ENCODE measurements around the gene DEF6. TPM values are rescaled to one million over a fixed set of nuclear protein-coding genes. Genes with fewer than 3 reads are reported as not detected.

DEF6 gene
- total RNA-seq, 3 donors from 2014 or later: 4.8 to 14.2 (median 14.1) TPM

- no peak for DNase-seq (ENCODE audit: low spot score in 2 of 2)
- Histone ChIP-seq H3K4me3 (no peak overlapping the region), H3K36me3 (peaks cover 3% of the 10 kb centered on the region), H3K4me1 (no peaks in the 10 kb centered on the region), H3K9me3 (no peaks in the 10 kb centered on the region), H3K27me3 (no peaks in the 10 kb centered on the region), H3K27ac (no peak overlapping the region)
- no peak for TF ChIP-seq CTCF (IDR thresholded peaks at IDR 0.05)
- TF ChIP-seq POLR2A (IDR thresholded peaks at IDR 0.05): no peak
- TF ChIP-seq POLR2AphosphoS5 (IDR thresholded peaks at IDR 0.05): no peak
- intact Hi-C loops (cut with DNase I; ENCODE audit: low total_unique reads): no loop called here
These were observed 53.8 kb downstream of the DEF6 start for GRCh38 chr6:35351422-35351821.

- intact Hi-C loops (cut with DNase I; ENCODE audit: low total_unique reads): no loop called here
- Histone ChIP-seq H3K9me3 (no peaks in the 10 kb centered on the region), H3K4me1 (no peaks in the 10 kb centered on the region), H3K27me3 (no peaks in the 10 kb centered on the region), H3K27ac (no peak overlapping the region), H3K36me3 (peaks cover 3% of the 10 kb centered on the region), H3K4me3 (no peak overlapping the region)
- no peak for TF ChIP-seq POLR2A (IDR thresholded peaks at IDR 0.05)
- TF ChIP-seq POLR2AphosphoS5 (IDR thresholded peaks at IDR 0.05): no peak
- TF ChIP-seq CTCF (IDR thresholded peaks at IDR 0.05): no peak
- no peak for DNase-seq (ENCODE audit: low spot score in 2 of 2)
These were observed 55.1 kb downstream of the DEF6 start for GRCh38 chr6:35352735-35353134.

GRCh38 chr6:35354361-35355135 lies 56.9 kb downstream of the DEF6 start:
- H3K9me3 ChIP-seq: no peaks in the 10 kb centered on the region
- H3K36me3 ChIP-seq: peaks cover 3% of the 10 kb centered on the region
- TF ChIP-seq POLR2A (IDR thresholded peaks at IDR 0.05) (no peak), CTCF (IDR thresholded peaks at IDR 0.05) (no peak), POLR2AphosphoS5 (IDR thresholded peaks at IDR 0.05) (no peak)
- no peak for DNase-seq (ENCODE audit: low spot score in 2 of 2)
- no peak overlapping the region for H3K27ac ChIP-seq
- no peaks in the 10 kb centered on the region for H3K27me3 ChIP-seq
- H3K4me1 ChIP-seq: peaks cover 0 to 3% of the 10 kb centered on the region in 2 donors
- H3K4me3 ChIP-seq: no peak overlapping the region
- intact Hi-C loops (cut with DNase I; ENCODE audit: low total_unique reads): no loop called here

- DNase-seq (ENCODE audit: low spot score in 2 of 2): no peak
- intact Hi-C loops (cut with DNase I; ENCODE audit: low total_unique reads): no loop called here
- H3K36me3 ChIP-seq: peaks cover 3% of the 10 kb centered on the region
These were observed 58.8 kb downstream of the DEF6 start for GRCh38 chr6:35356391-35356790.

More at GRCh38 chr6:35356391-35356790, 58.8 kb downstream of the DEF6 start:
- Histone ChIP-seq H3K4me3 (no peak overlapping the region), H3K27ac (no peak overlapping the region), H3K4me1 (peaks cover 0 to 12% of the 10 kb centered on the region in 2 donors), H3K27me3 (no peaks in the 10 kb centered on the region), H3K9me3 (no peaks in the 10 kb centered on the region)
- TF ChIP-seq POLR2A (IDR thresholded peaks at IDR 0.05) (no peak), CTCF (IDR thresholded peaks at IDR 0.05) (no peak), POLR2AphosphoS5 (IDR thresholded peaks at IDR 0.05) (no peak)
